Neural progenitor cell (in vitro differentiated cells): ENCODE data around the gene LBP. TPM values are rescaled to one million over a fixed set of nuclear protein-coding genes. Genes with fewer than 3 reads are reported as not detected.

Source experiments
- DNase-seq: peaks from one replicate; pipeline ENCODE4 v3.0.0-alpha.2; 2016; ENCODE audit warnings: low spot score
- H2AFZ ChIP-seq: fragments of 200-600 bp; sonication (generic); replicated peaks from 2 replicates; pipeline ENCODE4 v1.6.1; 2016; ENCODE audit warnings: antibody characterized with exemption
- H3F3A ChIP-seq: fragments of 200-600 bp; sonication (generic); 2 replicates; pipeline ENCODE4 v1.6.1; 2016; ENCODE audit warnings: antibody characterized with exemption, low read depth
- H3K27ac ChIP-seq: fragments of 200-600 bp; sonication (generic); 2 replicates; pipeline ENCODE4 v1.5.1; 2016; ENCODE audit warnings: mild to moderate bottlenecking
- H3K27me3 ChIP-seq: fragments of 200-600 bp; sonication (generic); 2 replicates; pipeline ENCODE4 v1.6.1; 2016; ENCODE audit warnings: mild to moderate bottlenecking, moderate library complexity
- H3K36me3 ChIP-seq: fragments of 200-600 bp; sonication (generic); 2 replicates; pipeline ENCODE4 v1.5.1; 2016
- H3K4me1 ChIP-seq: fragments of 200-600 bp; sonication (generic); 2 replicates; pipeline ENCODE4 v1.6.1; 2016; ENCODE audit warnings: mixed run types
- H3K4me2 ChIP-seq: fragments of 200-600 bp; sonication (generic); 2 replicates; pipeline ENCODE4 v1.6.1; 2016
- H3K4me3 ChIP-seq: fragments of 200-600 bp; sonication (generic); 2 replicates; pipeline ENCODE4 v1.5.1; 2016
- H3K79me2 ChIP-seq: fragments of 200-600 bp; sonication (generic); 2 replicates; pipeline ENCODE4 v1.6.1; 2016; ENCODE audit warnings: low read depth
- H3K9ac ChIP-seq: fragments of 200-600 bp; sonication (generic); 2 replicates; pipeline ENCODE4 v1.6.1; 2016
- H3K9me3 ChIP-seq: fragments of 200-600 bp; sonication (generic); 2 replicates; pipeline ENCODE4 v1.5.1; 2016; ENCODE audit warnings: low read depth
- H4K20me1 ChIP-seq: fragments of 200-600 bp; sonication (generic); 2 replicates; pipeline ENCODE4 v1.6.1; 2016; ENCODE audit warnings: low read depth
- H3K27ac Mint-ChIP-seq: 3 replicates; pipeline ENCODE4 v1.8.0; 2021; ENCODE audit warnings: mixed read lengths
- H3K27me3 Mint-ChIP-seq: 2 replicates; pipeline ENCODE4 v1.8.0; 2022; ENCODE audit warnings: low read depth, mild to moderate bottlenecking, inconsistent platforms, moderate library complexity, mixed read lengths; ENCODE audit not compliant: insufficient read depth
- H3K36me3 Mint-ChIP-seq: 3 replicates; pipeline ENCODE4 v1.8.0; 2021; ENCODE audit warnings: mixed read lengths
- H3K4me1 Mint-ChIP-seq: 3 replicates; pipeline ENCODE4 v1.8.0; 2021; ENCODE audit warnings: mixed read lengths
- H3K4me3 Mint-ChIP-seq: 3 replicates; pipeline ENCODE4 v1.8.0; 2021; ENCODE audit warnings: mild to moderate bottlenecking, moderate library complexity, mixed read lengths
- H3K9me3 Mint-ChIP-seq: 3 replicates; pipeline ENCODE4 v1.8.0; 2020; ENCODE audit warnings: mixed read lengths
- CTCF ChIP-seq: fragments of 200-600 bp; sonication (generic); IDR thresholded peaks from 2 replicates; pipeline ENCODE4 v1.5.1; 2017; ENCODE audit warnings: antibody characterized with exemption, mild to moderate bottlenecking
- EZH2 ChIP-seq: fragments of 200-600 bp; sonication (generic); IDR thresholded peaks from 2 replicates; pipeline ENCODE4 v1.6.1; 2017; ENCODE audit warnings: antibody characterized with exemption, mild to moderate bottlenecking, moderate library complexity
- EZH2phosphoT487 ChIP-seq: fragments of 200-600 bp; sonication (generic); IDR thresholded peaks from 2 replicates; pipeline ENCODE4 v1.6.1; 2017; ENCODE audit warnings: antibody characterized with exemption
- total RNA-seq: library from RNA; depleted of rRNA; stranded (reverse); fragments of >200 nt; gene quantifications from 2 replicates; pipeline ENCODE4 v1.2.3, GENCODE V29; 2015; ENCODE audit warnings: low replicate concordance

Gene LBP
- total RNA-seq, 1 donor from 2014 or later = not detected

GRCh38 chr20:38421915-38422314 lies 75.6 kb downstream of the LBP start:
- Histone ChIP-seq H3K79me2 (peaks cover 44% of the 10 kb centered on the region), H3K27me3 (no peaks in the 10 kb centered on the region), H3K9me3 (no peaks in the 10 kb centered on the region), H3K27ac (no peak overlapping the region), H4K20me1 (peaks cover 65% of the 10 kb centered on the region), H3K36me3 (no peaks in the 10 kb centered on the region), H3K4me1 (no peaks in the 10 kb centered on the region), H3F3A (peaks cover 61% of the 10 kb centered on the region), H3K4me2 (no peak overlapping the region), H2AFZ (no peak overlapping the region), H3K4me3 (no peak overlapping the region), H3K9ac (no peak overlapping the region)
- DNase-seq = no peak
- Mint-ChIP-seq H3K27ac (no peak overlapping the region), H3K27me3 (peaks cover 6% of the 10 kb centered on the region), H3K4me3 (no peak overlapping the region), H3K4me1 (no peaks in the 10 kb centered on the region), H3K36me3 (peaks cover 56% of the 10 kb centered on the region), H3K9me3 (no peaks in the 10 kb centered on the region)
- TF ChIP-seq EZH2phosphoT487 (no peak), CTCF (no peak), EZH2 (no peak)

- H3K27me3 Mint-ChIP-seq = peaks cover 7% of the 10 kb centered on the region
- Histone ChIP-seq H3K4me2 (no peak overlapping the region), H2AFZ (no peak overlapping the region), H3K79me2 (peaks cover 60% of the 10 kb centered on the region), H3K9me3 (no peaks in the 10 kb centered on the region), H3K27me3 (no peaks in the 10 kb centered on the region), H3F3A (peaks cover 50% of the 10 kb centered on the region), H3K4me1 (no peaks in the 10 kb centered on the region), H3K36me3 (no peaks in the 10 kb centered on the region), H3K27ac (no peak overlapping the region), H4K20me1 (peaks cover 81% of the 10 kb centered on the region), H3K4me3 (no peak overlapping the region), H3K9ac (no peak overlapping the region)
- no peak overlapping the region for H3K27ac Mint-ChIP-seq
- H3K9me3 Mint-ChIP-seq = no peaks in the 10 kb centered on the region
- H3K36me3 Mint-ChIP-seq = peaks cover 63% of the 10 kb centered on the region
- DNase-seq = no peak
- TF ChIP-seq CTCF = no peak
- TF ChIP-seq EZH2 = no peak
- TF ChIP-seq EZH2phosphoT487 = no peak
- no peak overlapping the region for H3K4me3 Mint-ChIP-seq
- no peaks in the 10 kb centered on the region for H3K4me1 Mint-ChIP-seq
Measured at GRCh38 chr20:38423541-38423940, 77.3 kb downstream of the LBP start.

- peaks cover 6% of the 10 kb centered on the region for H3K27me3 Mint-ChIP-seq
- H3K4me1 Mint-ChIP-seq = no peaks in the 10 kb centered on the region
- no peak overlapping the region for H3K9ac ChIP-seq
- TF ChIP-seq EZH2 = no peak
- no peak for TF ChIP-seq EZH2phosphoT487
- no peak for TF ChIP-seq CTCF
- no peak overlapping the region for H3K4me3 ChIP-seq
- no peak overlapping the region for H2AFZ ChIP-seq
- peaks cover 90% of the 10 kb centered on the region for H4K20me1 ChIP-seq
- no peak for DNase-seq
- peaks cover 65% of the 10 kb centered on the region for H3K36me3 Mint-ChIP-seq
- H3F3A ChIP-seq = peaks cover 42% of the 10 kb centered on the region
- no peaks in the 10 kb centered on the region for H3K9me3 Mint-ChIP-seq
- no peak overlapping the region for H3K27ac Mint-ChIP-seq
- no peaks in the 10 kb centered on the region for H3K27me3 ChIP-seq
- no peak overlapping the region for H3K27ac ChIP-seq
- H3K4me3 Mint-ChIP-seq = no peak overlapping the region
- H3K79me2 ChIP-seq = peaks cover 69% of the 10 kb centered on the region
- no peaks in the 10 kb centered on the region for H3K36me3 ChIP-seq
- H3K4me1 ChIP-seq = no peaks in the 10 kb centered on the region
- H3K9me3 ChIP-seq = no peaks in the 10 kb centered on the region
- no peak overlapping the region for H3K4me2 ChIP-seq
Measured at GRCh38 chr20:38424401-38424800, 78.1 kb downstream of the LBP start.
